Astrocyte (in vitro differentiated cells and primary cell): ENCODE data around the gene NDUFV2.

Source experiments
- EZH2 ChIP-seq: IDR thresholded peaks from 2 replicates; pipeline ENCODE4 v1.6.1; 2012; ENCODE audit warnings: mild to moderate bottlenecking, low read length, inconsistent platforms; ENCODE audit not compliant: insufficient read depth
- TF ChIP-seq, protein P1 (sequence below): IDR thresholded peaks from 2 replicates; pipeline ENCODE4 v1.5.1; 2011; ENCODE audit warnings: low read depth, mild to moderate bottlenecking, inconsistent platforms, low read length, moderate library complexity; ENCODE audit not compliant: insufficient read depth

DNA sequence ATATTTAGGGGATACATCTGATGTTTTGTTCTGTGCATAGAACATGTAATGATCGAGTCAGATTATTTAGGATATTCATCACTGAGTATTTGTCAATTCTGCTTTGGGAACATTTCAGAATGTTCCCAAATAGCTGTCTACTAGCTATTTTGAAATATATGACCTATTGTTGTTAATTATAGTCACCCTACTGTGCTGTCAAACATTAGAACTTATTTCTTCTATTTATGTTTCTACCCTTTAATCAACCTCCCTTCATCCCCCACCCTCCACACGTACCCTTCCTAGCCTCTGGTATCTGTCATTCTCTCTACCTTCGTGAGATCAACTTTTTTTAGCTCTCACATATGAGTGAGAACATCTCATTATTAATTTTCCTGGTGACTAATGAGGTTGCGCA is 75.0 kb downstream of the NDUFV2 start:
- TF ChIP-seq, protein P1, sequence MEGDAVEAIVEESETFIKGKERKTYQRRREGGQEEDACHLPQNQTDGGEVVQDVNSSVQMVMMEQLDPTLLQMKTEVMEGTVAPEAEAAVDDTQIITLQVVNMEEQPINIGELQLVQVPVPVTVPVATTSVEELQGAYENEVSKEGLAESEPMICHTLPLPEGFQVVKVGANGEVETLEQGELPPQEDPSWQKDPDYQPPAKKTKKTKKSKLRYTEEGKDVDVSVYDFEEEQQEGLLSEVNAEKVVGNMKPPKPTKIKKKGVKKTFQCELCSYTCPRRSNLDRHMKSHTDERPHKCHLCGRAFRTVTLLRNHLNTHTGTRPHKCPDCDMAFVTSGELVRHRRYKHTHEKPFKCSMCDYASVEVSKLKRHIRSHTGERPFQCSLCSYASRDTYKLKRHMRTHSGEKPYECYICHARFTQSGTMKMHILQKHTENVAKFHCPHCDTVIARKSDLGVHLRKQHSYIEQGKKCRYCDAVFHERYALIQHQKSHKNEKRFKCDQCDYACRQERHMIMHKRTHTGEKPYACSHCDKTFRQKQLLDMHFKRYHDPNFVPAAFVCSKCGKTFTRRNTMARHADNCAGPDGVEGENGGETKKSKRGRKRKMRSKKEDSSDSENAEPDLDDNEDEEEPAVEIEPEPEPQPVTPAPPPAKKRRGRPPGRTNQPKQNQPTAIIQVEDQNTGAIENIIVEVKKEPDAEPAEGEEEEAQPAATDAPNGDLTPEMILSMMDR = no peak
- TF ChIP-seq EZH2 = no peak
